ENCODE results near the gene TRANK1. TPM values are rescaled to one million over a fixed set of nuclear protein-coding genes. Genes with fewer than 3 reads are reported as not detected.

TRANK1 gene
- total and polyA plus RNA-seq, 2 of the 4 experiments (the other 2 are of a cell fraction), result 7.9 to 12.7 TPM

- no peak overlapping the region for H2BK20ac ChIP-seq (ENCODE audit: low read depth, low read length)
- H3K9me3 ChIP-seq (ENCODE audit: control insufficient read depth, insufficient read depth, low read length), result no peaks in the 10 kb centered on the region
- no peak overlapping the region for H3K4me3 ChIP-seq (ENCODE audit: insufficient read depth, low read depth, low read length)
- no TSS peak for BruUV-seq (replicated peaks)
- H2AK5ac ChIP-seq (ENCODE audit: low read depth, low read length), result no peak overlapping the region
- H3K4me2 ChIP-seq (ENCODE audit: low read depth, low read length), result no peak overlapping the region
- TF ChIP-seq MAZ (IDR thresholded peaks at IDR 0.05; ENCODE audit: borderline replicate concordance, low read depth, low read length) (no peak), RCOR1 (IDR thresholded peaks at IDR 0.05; ENCODE audit: insufficient replicate concordance, low read length) (no peak), MXI1 (IDR thresholded peaks at IDR 0.05; ENCODE audit: borderline replicate concordance, low read depth, low read length) (no peak), CEBPB (IDR thresholded peaks at IDR 0.05; ENCODE audit: low read depth, low read length) (no peak), ELK1 (IDR thresholded peaks at IDR 0.05; ENCODE audit: borderline replicate concordance, low read depth, low read length) (no peak), RFX5 (IDR thresholded peaks at IDR 0.05; ENCODE audit: low read depth, low read length) (no peak), BHLHE40 (IDR thresholded peaks at IDR 0.05; ENCODE audit: low read depth, low read length) (no peak), MAFK (IDR thresholded peaks at IDR 0.05; ENCODE audit: low read depth, low read length) (no peak), RAD21 (IDR thresholded peaks at IDR 0.05; ENCODE audit: low read length) (no peak), FOS (IDR thresholded peaks at IDR 0.05; ENCODE audit: low read depth, low read length) (no peak), CTCF (conservative IDR thresholded peaks at IDR 0.05; ENCODE audit: low read depth, low read length) (no peak), USF2 (IDR thresholded peaks at IDR 0.05; ENCODE audit: low read depth, low read length) (no peak), POLR2A (IDR thresholded peaks at IDR 0.05; ENCODE audit: low read depth, low read length) (no peak), NFE2L2 (IDR thresholded peaks at IDR 0.05; ENCODE audit: low read depth, low read length) (no peak), SMC3 (IDR thresholded peaks at IDR 0.05; ENCODE audit: low read depth, low read length) (no peak), CHD1 (IDR thresholded peaks at IDR 0.05; ENCODE audit: low read depth, low read length) (no peak)
- no peaks in the 10 kb centered on the region for H3K79me1 ChIP-seq (ENCODE audit: low read depth in 1 of 2, low read length in 2 of 2)
- in situ Hi-C loops (cut with MboI; ENCODE audit: low sequenced_read_pairs) (no loop called here), intact Hi-C loops (cut with micrococcal nuclease) (no loop called here), dilution Hi-C loops (cut with HindIII; ENCODE audit: low sequenced_read_pairs, unreplicated experiment) (no loop called here)
- H2AFZ ChIP-seq (replicated peaks; ENCODE audit: low read length, poor library complexity), result no peak overlapping the region
- no peak overlapping the region for H3K56ac ChIP-seq (ENCODE audit: extremely low read depth, insufficient read depth, low read length)
- no peak overlapping the region for H2AK9ac ChIP-seq (replicated peaks; ENCODE audit: low read depth, low read length, poor library complexity)
- no peak overlapping the region for H3K14ac ChIP-seq (replicated peaks; ENCODE audit: low read depth, low read length)
- no peaks in the 10 kb centered on the region for H3K9me1 ChIP-seq (ENCODE audit: insufficient read depth, low read length)
- H3K36me3 ChIP-seq (ENCODE audit: control insufficient read depth, insufficient read depth, low read length), result no peaks in the 10 kb centered on the region
- no peak for DNase-seq
- H2BK120ac ChIP-seq (ENCODE audit: low read depth, low read length), result no peak overlapping the region
- H3K27ac ChIP-seq (ENCODE audit: insufficient read depth, low read length), result no peak overlapping the region
- no peak overlapping the region for H3K9ac ChIP-seq (ENCODE audit: low read depth, low read length)
- no peak overlapping the region for H4K91ac ChIP-seq (ENCODE audit: insufficient read depth, low read depth, low read length)
- no peak overlapping the region for H3K18ac ChIP-seq (ENCODE audit: low read depth, low read length)
- H4K20me1 ChIP-seq (ENCODE audit: insufficient read depth, low read length), result no peaks in the 10 kb centered on the region
- no peaks in the 10 kb centered on the region for H3K4me1 ChIP-seq (ENCODE audit: control insufficient read depth, insufficient read depth, low read length)
- ChIA-PET POLR2A (ENCODE audit: unreplicated experiment) (no interaction called here), CTCF (interaction anchor here (1.7 kb wide), 1 partner anchor 9 kb away, joined by 7 read pairs; no protein-coding TSS in a partner anchor)
- H3K23ac ChIP-seq (ENCODE audit: low read depth, low read length), result no peak overlapping the region
- no peak overlapping the region for H2BK15ac ChIP-seq (ENCODE audit: low read depth, low read length)
- no peaks in the 10 kb centered on the region for H3K27me3 ChIP-seq (ENCODE audit: control insufficient read depth, insufficient read depth, low read length)
- H3K4ac ChIP-seq (ENCODE audit: low read depth, low read length), result no peak overlapping the region
- H4K5ac ChIP-seq (ENCODE audit: low read depth, low read length), result no peak overlapping the region
- ATAC-seq (ENCODE audit: low read depth), result no peak
- WGBS, 2 experiments (ENCODE audit: extremely low coverage in 2 of 2, insufficient read length in 1 of 2), result no CpG with 5 or more reads among the region's 3 CpGs
- H2BK5ac ChIP-seq (ENCODE audit: low read depth, low read length, poor library complexity, severe bottlenecking), result no peak overlapping the region
- H4K8ac ChIP-seq (ENCODE audit: low read depth in 2 of 2, low read length in 2 of 2), result no peak overlapping the region
These were observed 121.0 kb downstream of the TRANK1 start for GRCh38 chr3:36823806-36824205.

All from IMR-90 (cell line).